ENCODE data around the gene IZUMO1R. TPM values are rescaled to one million over a fixed set of nuclear protein-coding genes. Genes with fewer than 3 reads are reported as not detected.

Gene IZUMO1R
- total RNA-seq (2022; extraction: Qiagen RNA extraction; ENCODE audit: low read depth): not detected in 5 replicates

GRCh38 chr11:94303966-94304958 is at the start of gene IZUMO1R:
TSS of gene IZUMO1R (plus strand) at chr11:94304580. CDS start at chr11:94305637, 1,057 bp downstream.

Other genes starting within 250 kb of the IZUMO1R start
- gene PANX1, start 175.7 kb upstream of the IZUMO1R start, total RNA-seq (2022; extraction: Qiagen RNA extraction; ENCODE audit: low read depth): 17.8 to 24.2 TPM (median 22.5 TPM) in 5 replicates
- gene GPR83, start 96.8 kb downstream of the IZUMO1R start, total RNA-seq (2022; extraction: Qiagen RNA extraction; ENCODE audit: low read depth): 0.06 to 0.09 TPM (median 0.07 TPM) in 4 of 5 replicates, not detected in the other
- gene MRE11, start 189.3 kb downstream of the IZUMO1R start, total RNA-seq (2022; extraction: Qiagen RNA extraction; ENCODE audit: low read depth): 12.1 to 20.6 TPM (median 17.2 TPM) in 5 replicates
- 5.5 to 8.1 TPM (median 6.5 TPM) in 5 replicates for gene ANKRD49, start 189.4 kb downstream of the IZUMO1R start, total RNA-seq (2022; extraction: Qiagen RNA extraction; ENCODE audit: low read depth)
- gene C11orf97, start 207.9 kb downstream of the IZUMO1R start, total RNA-seq (2022; extraction: Qiagen RNA extraction; ENCODE audit: low read depth): not detected in 5 replicates
- 2.0 to 3.2 TPM (median 2.7 TPM) in 5 replicates for gene FUT4, start 239.3 kb downstream of the IZUMO1R start, total RNA-seq (2022; extraction: Qiagen RNA extraction; ENCODE audit: low read depth)